Endothelial cell of umbilical vein (primary cell): ENCODE results near the gene C10orf53. TPM values are rescaled to one million over a fixed set of nuclear protein-coding genes. Genes with fewer than 3 reads are reported as not detected.

Experiments
- BruUV-seq: library from RNA; stranded (reverse); fragments of 400-500 nt; replicated peaks from 2 replicates; lab custom pipeline; 2021; lab: Mats Ljungman, UMichigan
- CTCF ChIA-PET: fragments of 300-600, 350-600 bp; sonication (Branson Sonifier 250); formaldehyde crosslinking; loops from one replicate; lab custom pipeline; 2021; ENCODE audit warnings: antibody characterized with exemption, inconsistent platforms; lab: Charles Lee
- POLR2A ChIA-PET: fragments of 300-600, 350-600 bp; sonication (Branson Sonifier 250); formaldehyde crosslinking; loops from one replicate; lab custom pipeline; 2021; ENCODE audit warnings: antibody characterized with exemption, inconsistent platforms; lab: Charles Lee
- DNase-seq: peaks from one replicate; pipeline ENCODE4 v3.0.0-alpha.2; 2011; ENCODE audit warnings: low read depth, low spot score
- FAIRE-seq: peaks from 2 replicates; lab custom pipeline; 2011; peaks lifted over from hg19 to GRCh38; lab: Jason Lieb, UNC
- H2AFZ ChIP-seq: 2 replicates; pipeline ENCODE4 v1.6.0; 2012; ENCODE audit warnings: low read depth, low read length, control low read depth, inconsistent platforms
- H3K27ac ChIP-seq: 2 replicates; pipeline ENCODE4 v1.5.1; 2011; ENCODE audit warnings: low read depth, mild to moderate bottlenecking, control low read depth, low read length, moderate library complexity; ENCODE audit not compliant: insufficient read depth
- H3K27me3 ChIP-seq, 2 experiments: 2 replicates each; pipeline versions ENCODE4 v1.6.0 to v1.6.1; 2011; ENCODE audit warnings: low read length in 2 of 2, mixed read lengths in 1 of 2; ENCODE audit not compliant: control insufficient read depth in 2 of 2, insufficient read depth in 2 of 2
- H3K36me3 ChIP-seq, 2 experiments: 2 replicates in 1 of 2; 3 replicates in 1 of 2; pipeline ENCODE4 v1.5.1; 2011; ENCODE audit warnings: low read length in 2 of 2, mild to moderate bottlenecking in 1 of 2, moderate library complexity in 1 of 2; ENCODE audit not compliant: control insufficient read depth in 2 of 2, insufficient read depth in 2 of 2; ENCODE audit errors: extremely low read depth in 1 of 2
- H3K4me1 ChIP-seq: 3 replicates; pipeline ENCODE4 v1.5.1; 2011; ENCODE audit warnings: mild to moderate bottlenecking, low read length; ENCODE audit not compliant: control insufficient read depth, insufficient read depth; ENCODE audit errors: extremely low read depth
- H3K4me2 ChIP-seq: 2 replicates; pipeline ENCODE4 v1.6.1; 2011; ENCODE audit warnings: low read length, control low read depth, mixed read lengths; ENCODE audit not compliant: insufficient read depth
- H3K4me3 ChIP-seq, 3 experiments: fragments of 200-600 bp in 1 of 3; sonication (generic), shearing (Covaris generic) in 1 of 3; replicated peaks in 1 of 3; 2 replicates each; pipeline ENCODE4 v1.5.1; 2011 to 2016; ENCODE audit warnings: control low read depth in 3 of 3, low read length in 3 of 3, mild to moderate bottlenecking in 2 of 3, inconsistent platforms in 1 of 3, low read depth in 1 of 3, moderate library complexity in 1 of 3; ENCODE audit not compliant: insufficient read depth in 1 of 3
- H3K79me2 ChIP-seq: 2 replicates; pipeline ENCODE4 v1.6.0; 2012; ENCODE audit warnings: low read length, inconsistent platforms; ENCODE audit not compliant: control insufficient read depth, insufficient read depth
- H3K9ac ChIP-seq: replicated peaks from 2 replicates; pipeline ENCODE3; 2011; ENCODE audit warnings: low read length, control low read depth; ENCODE audit not compliant: insufficient read depth; ENCODE audit errors: extremely low read depth
- H3K9me1 ChIP-seq: replicated peaks from 3 replicates; pipeline ENCODE4 v1.6.0; 2011; ENCODE audit warnings: mild to moderate bottlenecking, low read length; ENCODE audit not compliant: control insufficient read depth, insufficient read depth; ENCODE audit errors: extremely low read depth
- H3K9me3 ChIP-seq: replicated peaks from 2 replicates; pipeline ENCODE4 v1.5.1; 2012; ENCODE audit warnings: low read length, inconsistent platforms; ENCODE audit not compliant: control insufficient read depth, insufficient read depth
- H4K20me1 ChIP-seq: replicated peaks from 2 replicates; pipeline ENCODE3; 2011; ENCODE audit warnings: mild to moderate bottlenecking, low read length; ENCODE audit not compliant: control insufficient read depth, insufficient read depth; ENCODE audit errors: extremely low read depth
- CTCF ChIP-seq, 2 donors: IDR thresholded peaks; 1 replicate in 1 of 2; 2 replicates in 1 of 2; pipeline ENCODE4 v1.5.1; 2011; ENCODE audit warnings: low read length in 2 of 2, mild to moderate bottlenecking in 2 of 2, moderate library complexity in 2 of 2, control low read depth in 1 of 2, inconsistent platforms in 1 of 2, low read depth in 1 of 2; ENCODE audit not compliant: insufficient read depth in 1 of 2; ENCODE audit errors: extremely low read depth in 1 of 2
- EZH2 ChIP-seq: IDR thresholded peaks from 2 replicates; pipeline ENCODE4 v1.6.1; 2012; ENCODE audit warnings: borderline replicate concordance, low read depth, mild to moderate bottlenecking, moderate library complexity, low read length, inconsistent platforms; ENCODE audit not compliant: severe bottlenecking
- FOS ChIP-seq: IDR thresholded peaks from 2 replicates; pipeline ENCODE4 v1.6.1; 2011; ENCODE audit warnings: mild to moderate bottlenecking, low read length, moderate library complexity, borderline replicate concordance; ENCODE audit not compliant: insufficient read depth
- GATA2 ChIP-seq: IDR thresholded peaks from 2 replicates; pipeline ENCODE4 v1.7.0; 2011; ENCODE audit warnings: low read depth, mild to moderate bottlenecking, moderate library complexity, mixed read lengths, low read length; ENCODE audit not compliant: insufficient read length, insufficient read depth
- JUN ChIP-seq: IDR thresholded peaks from 2 replicates; pipeline ENCODE4 v1.6.1; 2011; ENCODE audit warnings: borderline replicate concordance, low read depth; ENCODE audit not compliant: insufficient read length, insufficient read depth
- MAX ChIP-seq: IDR thresholded peaks from 2 replicates; pipeline ENCODE4 v1.6.1; 2011; ENCODE audit not compliant: insufficient read depth, insufficient read length
- MYC ChIP-seq: IDR thresholded peaks from one replicate; pipeline ENCODE4 v1.6.1; 2011; ENCODE audit warnings: mild to moderate bottlenecking, low read depth, low read length
- POLR2A ChIP-seq: IDR thresholded peaks from 2 replicates; pipeline ENCODE4 v1.6.1; 2012; ENCODE audit warnings: low read depth, mild to moderate bottlenecking, control low read depth, low read length
- POLR2AphosphoS5 ChIP-seq: IDR thresholded peaks from 2 replicates; pipeline ENCODE4 v1.6.1; 2012; ENCODE audit warnings: low read depth, mild to moderate bottlenecking, control low read depth, low read length, moderate library complexity; ENCODE audit not compliant: insufficient read depth
- dilution Hi-C: fragments of 300-500 bp; cut with MboI; formaldehyde crosslinking; loops from one replicate; pipeline ENCODE4 v1.15.0; 2019; ENCODE audit warnings: low sequenced_read_pairs; ENCODE audit not compliant: extremely low pct_ligation_motif_present
- intact Hi-C: fragments of 100-400 bp; cut with micrococcal nuclease; formaldehyde crosslinking; loops from one replicate; pipeline ENCODE4 v1.10.0; 2022
- polyA plus RNA-seq, 4 experiments: library from polyadenylated mRNA; depleted of rRNA in 3 of 4; stranded (reverse) in 3 of 4; unstranded in 1 of 4; fragments of >200 nt; gene quantifications; 2 replicates each; pipeline versions ENCODE4 v1.2.1 to v1.2.3, GENCODE V29; 2011 to 2012; ENCODE audit warnings: missing spikeins in 1 of 4
- total RNA-seq: library from RNA; stranded (reverse); gene quantifications from 2 replicates; pipeline ENCODE4 v1.2.3, GENCODE V29; 2021

Gene C10orf53
- total and polyA plus RNA-seq, 2 donors (not counting 3 experiments of a cell fraction or from before 2014, with no cell fraction given): not detected

- DNase-seq (no peak), FAIRE-seq (no peak)
- Histone ChIP-seq H3K9me1 (no peaks in the 10 kb centered on the region), H3K9me3 (no peaks in the 10 kb centered on the region), H4K20me1 (no peaks in the 10 kb centered on the region), H2AFZ (no peak overlapping the region), H3K4me3 (no peak overlapping the region), H3K9ac (no peak overlapping the region), H3K27me3 (peaks cover 8 to 12% of the 10 kb centered on the region in 2 experiments), H3K36me3 (no peaks in the 10 kb centered on the region), H3K27ac (no peak overlapping the region), H3K79me2 (no peaks in the 10 kb centered on the region), H3K4me1 (no peaks in the 10 kb centered on the region), H3K4me2 (no peak overlapping the region)
- ChIA-PET POLR2A (no interaction called here), CTCF (no interaction called here)
- intact Hi-C loops: no loop called here
- dilution Hi-C loops: no loop called here
- TF ChIP-seq MYC: no peak
- TF ChIP-seq CTCF (IDR thresholded peaks at IDR 0.05; ENCODE audit: extremely low read depth in 1 of 2, insufficient read depth in 1 of 2, low read depth in 1 of 2, low read length in 2 of 2): no peak
- TF ChIP-seq GATA2: no peak
- no peak for TF ChIP-seq MAX
- TF ChIP-seq EZH2: no peak
- no peak for TF ChIP-seq POLR2A
- no peak for TF ChIP-seq POLR2AphosphoS5
- no peak for TF ChIP-seq JUN
- TF ChIP-seq FOS: no peak
- BruUV-seq: no TSS peak
Measured at GRCh38 chr10:49633327-49634068, 46.0 kb upstream of the C10orf53 start.
